Liver (tissue), 9 donors: ENCODE data around the gene IFNW1. TPM values are rescaled to one million over a fixed set of nuclear protein-coding genes. Genes with fewer than 3 reads are reported as not detected.

Experiments
- DNase-seq: peaks from one replicate; pipeline ENCODE4 v3.0.0-alpha.2; 2017; ENCODE audit warnings: low spot score
- H3K27ac ChIP-seq, 2 donors: one replicate each; pipeline ENCODE4 v1.7.0; 2013; ENCODE audit warnings: inconsistent platforms in 2 of 2, low read length in 2 of 2, control low read depth in 1 of 2, low read depth in 1 of 2, mild to moderate bottlenecking in 1 of 2
- H3K27me3 ChIP-seq, 4 donors: one replicate each; pipeline versions ENCODE4 v1.6.1 to v1.7.0; 2013; ENCODE audit warnings: low read length in 3 of 4, inconsistent platforms in 1 of 4, mild to moderate bottlenecking in 1 of 4, moderate library complexity in 1 of 4; ENCODE audit not compliant: control insufficient read depth in 4 of 4, insufficient read depth in 4 of 4
- H3K36me3 ChIP-seq, 4 donors: one replicate each; pipeline versions ENCODE4 v1.6.1 to v1.7.0; 2013; ENCODE audit warnings: low read length in 3 of 4, mild to moderate bottlenecking in 3 of 4, low read depth in 1 of 4, moderate library complexity in 1 of 4; ENCODE audit not compliant: control insufficient read depth in 4 of 4, insufficient read depth in 3 of 4
- H3K4me1 ChIP-seq, 4 donors: one replicate each; pipeline versions ENCODE4 v1.6.1 to v1.7.0; 2013; ENCODE audit warnings: low read length in 3 of 4, mild to moderate bottlenecking in 3 of 4, moderate library complexity in 1 of 4; ENCODE audit not compliant: control insufficient read depth in 4 of 4, insufficient read depth in 4 of 4
- H3K4me3 ChIP-seq, 3 donors: one replicate each; pipeline versions ENCODE4 v1.6.1 to v1.7.0; 2013; ENCODE audit warnings: low read length in 3 of 3, control low read depth in 1 of 3, low read depth in 1 of 3, mild to moderate bottlenecking in 1 of 3
- H3K9ac ChIP-seq, 2 donors: one replicate each; pipeline ENCODE4 v1.7.0; 2013; ENCODE audit warnings: low read length in 2 of 2, mild to moderate bottlenecking in 2 of 2, moderate library complexity in 2 of 2, control low read depth in 1 of 2, low read depth in 1 of 2
- H3K9me3 ChIP-seq, 4 donors: one replicate each; pipeline versions ENCODE4 v1.6.1 to v1.7.0; 2013; ENCODE audit warnings: low read length in 3 of 4; ENCODE audit not compliant: control insufficient read depth in 4 of 4
- CTCF ChIP-seq: fragments of 150-350 bp; IDR thresholded peaks from 2 replicates; pipeline ENCODE4 v1.5.1; 2017; ENCODE audit warnings: improper control_type of control experiment, low read depth, low read length; ENCODE audit not compliant: missing input control
- EGR1 ChIP-seq, 2 donors: IDR thresholded peaks; 2 replicates each; pipeline ENCODE4 v1.6.1; 2016 to 2018; ENCODE audit warnings: antibody characterized with exemption in 2 of 2, low read depth in 2 of 2
- FOXA1 ChIP-seq: IDR thresholded peaks from 2 replicates; pipeline ENCODE4 v1.6.1; 2016; ENCODE audit warnings: antibody characterized with exemption
- FOXA2 ChIP-seq: IDR thresholded peaks from 2 replicates; pipeline ENCODE4 v1.6.1; 2016; ENCODE audit warnings: antibody characterized with exemption
- GABPA ChIP-seq, 2 donors: IDR thresholded peaks in 1 of 2; conservative IDR thresholded peaks in 1 of 2; 2 replicates each; pipeline ENCODE4 v1.6.1; 2016; ENCODE audit warnings: antibody characterized with exemption in 2 of 2, mild to moderate bottlenecking in 1 of 2, moderate library complexity in 1 of 2
- HNF4A ChIP-seq, 2 donors: conservative IDR thresholded peaks; 2 replicates each; pipeline ENCODE4 v1.6.1; 2016; ENCODE audit warnings: antibody characterized with exemption in 2 of 2, mild to moderate bottlenecking in 2 of 2
- JUND ChIP-seq, 2 donors: IDR thresholded peaks; 2 replicates each; pipeline ENCODE4 v1.6.1; 2016; ENCODE audit warnings: antibody characterized with exemption in 2 of 2
- NR2F2 ChIP-seq: IDR thresholded peaks from 2 replicates; pipeline ENCODE4 v1.6.1; 2016; ENCODE audit warnings: antibody characterized with exemption
- RAD21 ChIP-seq, 2 donors: IDR thresholded peaks; 2 replicates each; pipeline ENCODE4 v1.6.1; 2016; ENCODE audit warnings: antibody characterized with exemption in 2 of 2, mild to moderate bottlenecking in 2 of 2
- REST ChIP-seq: IDR thresholded peaks from 2 replicates; pipeline ENCODE4 v1.6.1; 2016; ENCODE audit warnings: antibody characterized with exemption, mild to moderate bottlenecking
- RXRA ChIP-seq, 2 donors: IDR thresholded peaks; 2 replicates each; pipeline ENCODE4 v1.6.1; 2017 to 2018; ENCODE audit warnings: antibody characterized with exemption in 2 of 2, mild to moderate bottlenecking in 1 of 2
- SP1 ChIP-seq: IDR thresholded peaks from 2 replicates; pipeline ENCODE4 v1.6.1; 2018; ENCODE audit warnings: antibody characterized with exemption, mild to moderate bottlenecking
- TAF1 ChIP-seq: conservative IDR thresholded peaks from 2 replicates; pipeline ENCODE4 v1.6.1; 2016; ENCODE audit warnings: antibody characterized with exemption, mild to moderate bottlenecking
- YY1 ChIP-seq: IDR thresholded peaks from 2 replicates; pipeline ENCODE4 v1.6.1; 2016; ENCODE audit warnings: antibody characterized with exemption, mild to moderate bottlenecking
- ZBTB33 ChIP-seq: IDR thresholded peaks from 2 replicates; pipeline ENCODE4 v1.6.1; 2016; ENCODE audit warnings: antibody characterized with exemption
- WGBS: extraction: QIAGEN DNeasy Blood & Tissue Kit; methylation state at CpG from one replicate; pipeline ENCODE4 v1.1.7; 2013; 5-methylcytosine and 5-hydroxymethylcytosine counted together
- polyA plus RNA-seq, 2 donors: library from polyadenylated mRNA; stranded (reverse) in 1 of 2; unstranded in 1 of 2; fragments of 200-250 nt in 1 of 2; fragments of >200 nt in 1 of 2; fragmentation: Nextera tagmentation in 1 of 2; extraction: Ambion mirVana in 1 of 2; gene quantifications; one replicate each; pipeline versions ENCODE4 v1.2.1 to v1.2.3, GENCODE V29; 2013 to 2015
- total RNA-seq, 2 donors: library from RNA; depleted of rRNA; stranded (reverse); fragments of >200 nt; gene quantifications; one replicate each; pipeline ENCODE4 v1.2.3, GENCODE V29; 2014
- TF ChIP-seq, protein P1 (sequence below): IDR thresholded peaks from 2 replicates; pipeline ENCODE4 v1.6.1; 2016; ENCODE audit warnings: antibody characterized with exemption
- TF ChIP-seq, protein P2 (sequence below): IDR thresholded peaks from 2 replicates; pipeline ENCODE4 v1.6.1; 2016; ENCODE audit warnings: antibody characterized with exemption
- donor health status: healthy.
- donor health status: healthy.
- donor health status: healthy.
- donor health status: healthy.
- donor health status: healthy.

The IFNW1 gene
- total and polyA plus RNA-seq, 4 donors: not detected

DNA sequence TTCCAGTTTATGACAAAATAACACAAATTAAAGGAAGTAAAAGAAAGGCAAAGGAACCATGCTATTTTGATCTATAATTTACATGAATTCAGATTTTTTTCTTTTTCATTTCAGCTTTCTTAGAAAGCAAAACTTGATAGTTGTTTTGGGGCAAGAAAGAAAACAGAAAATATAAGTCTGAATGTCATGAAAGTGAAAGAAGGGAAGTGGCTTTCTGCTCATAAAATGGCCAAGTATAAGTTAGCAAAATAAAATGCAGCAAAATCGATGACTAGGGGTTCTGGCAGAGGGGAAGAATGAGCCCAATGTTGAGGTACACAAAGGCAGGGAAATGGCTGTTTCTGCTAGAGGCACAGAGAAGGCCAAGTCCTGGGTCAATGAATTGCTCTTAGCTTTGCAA is 3.0 kb upstream of the IFNW1 start:
- no peak overlapping the region for H3K27ac ChIP-seq
- TF ChIP-seq JUND (IDR thresholded peaks at IDR 0.05) (no peak), ZBTB33 (no peak), FOXA2 (no peak), HNF4A (conservative IDR thresholded peaks at IDR 0.05) (no peak), GABPA (IDR thresholded peaks at IDR 0.05 in 1 of 2, conservative IDR thresholded peaks at IDR 0.05 in 1 of 2) (no peak), EGR1 (IDR thresholded peaks at IDR 0.05; ENCODE audit: low read depth in 2 of 2) (no peak), NR2F2 (no peak), REST (no peak), YY1 (no peak), SP1 (no peak), RXRA (IDR thresholded peaks at IDR 0.05) (no peak), CTCF (no peak), FOXA1 (no peak)
- TF ChIP-seq, protein P1, sequence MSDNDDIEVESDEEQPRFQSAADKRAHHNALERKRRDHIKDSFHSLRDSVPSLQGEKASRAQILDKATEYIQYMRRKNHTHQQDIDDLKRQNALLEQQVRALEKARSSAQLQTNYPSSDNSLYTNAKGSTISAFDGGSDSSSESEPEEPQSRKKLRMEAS: no peak
- TF ChIP-seq, protein P2, sequence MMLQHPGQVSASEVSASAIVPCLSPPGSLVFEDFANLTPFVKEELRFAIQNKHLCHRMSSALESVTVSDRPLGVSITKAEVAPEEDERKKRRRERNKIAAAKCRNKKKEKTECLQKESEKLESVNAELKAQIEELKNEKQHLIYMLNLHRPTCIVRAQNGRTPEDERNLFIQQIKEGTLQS: no peak
- WGBS: 52% methylated on average over 1 of the region's 1 CpG

DNA sequence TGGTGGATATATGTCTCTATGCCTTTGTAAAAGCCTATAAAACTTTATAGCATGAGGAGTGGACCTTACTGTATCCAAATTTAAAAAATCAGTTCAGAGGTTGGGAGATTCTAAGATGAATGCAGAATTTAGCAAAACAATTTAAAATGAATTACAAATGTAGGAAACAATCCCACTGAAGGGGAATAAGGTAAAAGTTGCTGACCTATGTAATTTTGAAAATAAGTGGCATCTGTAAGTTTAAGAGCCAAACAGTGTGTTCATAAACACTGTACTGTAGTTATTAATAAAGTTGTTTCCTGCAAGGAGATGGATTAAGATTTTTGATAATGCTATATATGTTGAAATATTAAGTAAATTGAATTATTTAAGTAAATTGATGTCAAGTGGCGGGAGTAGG is 4.6 kb downstream of the IFNW1 start:
- no peaks in the 10 kb centered on the region for H3K36me3 ChIP-seq
- WGBS: 46% methylated on average over 1 of the region's 1 CpG

More for the DNA sequence above, 3.0 kb upstream of the IFNW1 start:
- H3K9me3 ChIP-seq: peaks cover 0 to 4% (median under 1%) of the 10 kb centered on the region in 4 donors
- no peaks in the 10 kb centered on the region for H3K27me3 ChIP-seq
- H3K4me1 ChIP-seq: no peaks in the 10 kb centered on the region
- no peaks in the 10 kb centered on the region for H3K36me3 ChIP-seq
- DNase-seq: no peak
- H3K4me3 ChIP-seq: no peak overlapping the region
- H3K9ac ChIP-seq: no peak overlapping the region

More for the DNA sequence above, 4.6 kb downstream of the IFNW1 start:
- Histone ChIP-seq H3K4me3 (no peak overlapping the region), H3K27me3 (no peaks in the 10 kb centered on the region), H3K9me3 (no peaks in the 10 kb centered on the region), H3K9ac (no peak overlapping the region), H3K4me1 (peaks cover 0 to 1% (median 0%) of the 10 kb centered on the region in 4 donors), H3K27ac (no peak overlapping the region)
- TF ChIP-seq RAD21 (IDR thresholded peaks at IDR 0.05): no peak
- no peak for TF ChIP-seq YY1
- TF ChIP-seq TAF1: no peak
- TF ChIP-seq FOXA1: no peak
- no peak for TF ChIP-seq ZBTB33
- TF ChIP-seq SP1: no peak
- no peak for DNase-seq
